AG10803 (cell line): ENCODE measurements around the gene SMYD3.
A peak's percentile ranks its signal among the peaks of the same experiment; 100 is the strongest.

Experiments used
- DNase-seq: peaks from one replicate; pipeline ENCODE4 v3.0.0; 2010; ENCODE audit warnings: low read depth
- H3K4me3 ChIP-seq: 2 replicates; pipeline ENCODE4 v1.5.1; 2011; ENCODE audit warnings: mild to moderate bottlenecking, low read length, control low read depth
- CTCF ChIP-seq: conservative IDR thresholded peaks from 2 replicates; pipeline ENCODE4 v1.5.1; 2011; ENCODE audit warnings: mild to moderate bottlenecking, low read length, control low read depth, inconsistent platforms

SMYD3 gene

GRCh38 chr1:246435421-246436041, 71.5 kb downstream of the SMYD3 start:
- H3K4me3 ChIP-seq, result no peak overlapping the region
- TF ChIP-seq CTCF, result no peak
- peak; percentile 50 for DNase-seq

GRCh38 chr1:246434335-246434734, 72.7 kb downstream of the SMYD3 start:
- no peak for TF ChIP-seq CTCF
- H3K4me3 ChIP-seq, result no peak overlapping the region
- no peak for DNase-seq

- no peak overlapping the region for H3K4me3 ChIP-seq
- 0 out of 2 replicates have a peak, but pooled peaks have one; percentile 7 for TF ChIP-seq CTCF
- peak; percentile 97 for DNase-seq
These were observed 78.4 kb downstream of the SMYD3 start for GRCh38 chr1:246428542-246429308.

GRCh38 chr1:246427611-246428010, 79.5 kb downstream of the SMYD3 start:
- no peak overlapping the region for H3K4me3 ChIP-seq
- TF ChIP-seq CTCF, result no peak
- peak; percentile 28 for DNase-seq

GRCh38 chr1:246425895-246426294, 81.2 kb downstream of the SMYD3 start:
- no peak for TF ChIP-seq CTCF
- DNase-seq, result no peak
- H3K4me3 ChIP-seq, result no peak overlapping the region

- TF ChIP-seq CTCF, result no peak
- no peak for DNase-seq
- no peak overlapping the region for H3K4me3 ChIP-seq
These were observed 81.8 kb downstream of the SMYD3 start for GRCh38 chr1:246425139-246425794.
